Tibial artery (tissue), 4 donors: ENCODE measurements around the gene SLC2A2.

Experiments used
- DNase-seq, 2 donors: peaks; one replicate each; pipeline ENCODE4 v3.0.0-alpha.2; 2019
- H3K27ac ChIP-seq, 2 donors: fragments of 200-600 bp; sonication (generic) in 1 of 2; 1 replicate in 1 of 2; 2 replicates in 1 of 2; pipeline ENCODE4 v1.5.1; 2018 to 2019; ENCODE audit warnings: mild to moderate bottlenecking in 1 of 2
- H3K27me3 ChIP-seq, 2 donors: fragments of 200-600 bp; sonication (generic) in 1 of 2; one replicate each; pipeline versions ENCODE4 v1.5.1 to v1.6.0; 2016 to 2019
- H3K36me3 ChIP-seq, 3 donors: fragments of 200-600 bp; sonication (generic) in 2 of 3; one replicate each; pipeline ENCODE4 v1.5.1; 2016 to 2019; ENCODE audit warnings: mild to moderate bottlenecking in 2 of 3
- H3K4me1 ChIP-seq, 4 donors: fragments of 200-600 bp; sonication (generic) in 2 of 4; 1 replicate in 3 of 4; 2 replicates in 1 of 4; pipeline ENCODE4 v1.5.1; 2016 to 2019
- H3K4me3 ChIP-seq, 2 donors: fragments of 200-600 bp; sonication (generic) in 1 of 2; 1 replicate in 1 of 2; 2 replicates in 1 of 2; pipeline ENCODE4 v1.5.1; 2018 to 2019; ENCODE audit warnings: mild to moderate bottlenecking in 2 of 2
- H3K9me3 ChIP-seq, 3 donors: fragments of 200-600 bp; sonication (generic) in 1 of 3; one replicate each; pipeline ENCODE4 v1.5.1; 2016 to 2019
- CTCF ChIP-seq, 2 experiments: fragments of 200-600 bp in 1 of 2; fragments of 450-650 bp in 1 of 2; IDR thresholded peaks; one replicate each; pipeline ENCODE4 v1.5.1; 2017 to 2019; ENCODE audit warnings: antibody characterized with exemption in 2 of 2, mild to moderate bottlenecking in 1 of 2, moderate library complexity in 1 of 2
- intact Hi-C: fragments of 100-400 bp; cut with DNase I; formaldehyde crosslinking; loops from one replicate; pipeline ENCODE4 v1.15.0; 2023; ENCODE audit warnings: low total_unique reads

Gene SLC2A2

DNA sequence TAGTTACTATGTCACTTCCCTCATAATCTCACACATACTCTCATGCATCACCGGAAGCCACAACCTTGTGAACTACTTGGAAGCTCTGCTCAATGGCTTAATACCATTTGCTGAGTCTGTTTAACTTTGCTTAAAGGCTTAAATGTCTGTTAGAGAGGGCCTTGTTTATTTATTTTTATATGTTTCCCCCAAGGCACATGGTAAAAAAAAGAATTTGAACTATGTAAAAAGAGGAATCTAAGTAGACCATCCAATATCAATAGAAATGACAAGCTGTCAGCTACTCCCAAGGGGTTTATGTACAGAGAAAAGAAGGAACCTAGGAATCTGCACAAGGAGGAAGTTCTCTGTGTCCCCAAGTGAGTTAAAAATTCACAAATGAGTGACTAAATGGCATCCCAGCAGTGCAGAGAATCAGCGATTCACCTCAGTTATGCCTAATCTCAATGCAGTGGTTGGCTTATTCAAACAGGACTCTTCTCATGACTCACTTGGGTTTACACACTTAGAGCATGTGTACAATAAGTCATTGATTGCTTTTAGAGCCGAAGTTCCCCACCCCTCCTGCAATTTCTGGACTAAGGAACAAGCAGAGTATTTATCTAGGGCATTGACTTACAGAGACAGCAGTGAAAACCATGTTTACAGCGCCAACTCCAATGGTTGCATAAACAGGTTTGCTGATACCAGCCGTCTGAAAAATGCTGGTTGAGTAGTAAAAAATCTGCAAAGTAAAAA, 24.4 kb downstream of the SLC2A2 start:
- Histone ChIP-seq H3K27ac (no peak overlapping the region), H3K36me3 (no peaks in the 10 kb centered on the region), H3K9me3 (no peaks in the 10 kb centered on the region), H3K4me3 (no peak overlapping the region), H3K27me3 (no peaks in the 10 kb centered on the region), H3K4me1 (peaks cover 0 to 34% (median 10%) of the 10 kb centered on the region in 4 donors)
- intact Hi-C loops, result no loop called here
- no peak for TF ChIP-seq CTCF (IDR thresholded peaks at IDR 0.05)
- no peak for DNase-seq

- no peaks in the 10 kb centered on the region for H3K9me3 ChIP-seq
- intact Hi-C loops, result no loop called here
- H3K36me3 ChIP-seq, result no peaks in the 10 kb centered on the region
- H3K27me3 ChIP-seq, result no peaks in the 10 kb centered on the region
- DNase-seq, result no peak
- no peak overlapping the region for H3K27ac ChIP-seq
- TF ChIP-seq CTCF (IDR thresholded peaks at IDR 0.05), result no peak
- no peak overlapping the region for H3K4me3 ChIP-seq
- peaks cover 0 to 34% (median 10%) of the 10 kb centered on the region in 4 donors for H3K4me1 ChIP-seq
Observed at GRCh38 chr3:171001250-171001893, 25.1 kb downstream of the SLC2A2 start.

- Histone ChIP-seq H3K9me3 (no peaks in the 10 kb centered on the region), H3K4me3 (no peak overlapping the region), H3K27me3 (no peaks in the 10 kb centered on the region), H3K27ac (no peak overlapping the region), H3K4me1 (peaks cover 0 to 34% (median 10%) of the 10 kb centered on the region in 4 donors), H3K36me3 (no peaks in the 10 kb centered on the region)
- intact Hi-C loops, result no loop called here
- no peak for DNase-seq
- no peak for TF ChIP-seq CTCF (IDR thresholded peaks at IDR 0.05)
Observed at GRCh38 chr3:171000281-171000680, 26.2 kb downstream of the SLC2A2 start.

DNA sequence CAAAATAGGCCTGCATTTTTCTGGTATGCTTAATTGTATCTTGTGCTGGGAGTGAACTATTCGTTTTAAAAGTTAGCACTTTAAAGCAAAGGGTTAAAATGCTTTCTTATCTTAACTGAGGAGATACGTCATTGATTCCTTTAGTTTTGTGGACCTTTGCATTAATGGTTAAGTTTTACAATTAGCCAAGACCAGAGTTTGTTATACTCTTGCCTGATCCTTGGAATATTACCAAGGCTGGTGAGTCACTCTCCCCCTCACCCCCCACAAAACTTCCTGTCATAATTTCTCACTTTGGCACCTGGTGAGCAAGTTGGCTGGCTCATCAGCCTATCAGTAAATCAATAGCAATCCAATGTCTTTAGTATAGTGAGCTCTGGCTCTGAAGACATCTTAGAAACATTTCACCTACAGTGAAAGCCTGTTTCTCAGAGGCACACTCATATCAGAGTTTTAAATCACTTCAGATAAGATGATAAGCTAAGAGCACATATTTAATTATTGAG, 26.7 kb downstream of the SLC2A2 start:
- DNase-seq, result no peak
- intact Hi-C loops, result no loop called here
- peaks cover 0 to 34% (median 10%) of the 10 kb centered on the region in 4 donors for H3K4me1 ChIP-seq

More for the DNA sequence above, 26.7 kb downstream of the SLC2A2 start:
- H3K27ac ChIP-seq, result no peak overlapping the region
- no peaks in the 10 kb centered on the region for H3K27me3 ChIP-seq
- H3K4me3 ChIP-seq, result no peak overlapping the region
- no peak for TF ChIP-seq CTCF (IDR thresholded peaks at IDR 0.05)
- H3K9me3 ChIP-seq, result no peaks in the 10 kb centered on the region
- no peaks in the 10 kb centered on the region for H3K36me3 ChIP-seq
